OCI-LY7 (cell line): ENCODE data around the gene PPA2. TPM values are rescaled to one million over a fixed set of nuclear protein-coding genes. Genes with fewer than 3 reads are reported as not detected.
"Not testable (repeated sequence)": the region's sequence is repeated elsewhere in the genome, so short reads cannot be mapped to it uniquely, and the experiment has no call there.

ENCODE experiments used
- BruUV-seq: library from RNA; stranded (reverse); fragments of 400-500 nt; replicated peaks from 2 replicates; lab custom pipeline; 2021; lab: Mats Ljungman, UMichigan
- CTCF ChIA-PET: fragments of 300-600 bp; sonication (Branson Sonifier 250); formaldehyde crosslinking; loops from one replicate; lab custom pipeline; 2022; ENCODE audit warnings: antibody characterized with exemption; ENCODE audit not compliant: unreplicated experiment; lab: Charles Lee
- POLR2A ChIA-PET: fragments of 300-600 bp; sonication (Branson Sonifier 250); formaldehyde crosslinking; loops from one replicate; lab custom pipeline; 2022; ENCODE audit warnings: antibody characterized with exemption; lab: Charles Lee
- DNase-seq: peaks from one replicate; pipeline ENCODE4 v3.0.0-alpha.2; 2015; ENCODE audit warnings: low spot score
- H2AFZ ChIP-seq: fragments of 200-600 bp; sonication (generic), shearing (Covaris generic); 2 replicates; pipeline ENCODE4 v1.6.1; 2014; ENCODE audit warnings: mild to moderate bottlenecking, antibody characterized with exemption, low read length, moderate library complexity
- H3K27ac ChIP-seq: fragments of 200-600 bp; sonication (generic); 2 replicates; pipeline ENCODE4 v1.5.1; 2014; ENCODE audit warnings: mixed run types, low read depth, mild to moderate bottlenecking, moderate library complexity, low read length, inconsistent platforms; ENCODE audit not compliant: poor library complexity, severe bottlenecking
- H3K36me3 ChIP-seq: fragments of 200-600 bp; sonication (generic); 2 replicates; pipeline ENCODE4 v1.6.1; 2014; ENCODE audit warnings: mild to moderate bottlenecking, antibody characterized with exemption, low read length, moderate library complexity, mixed read lengths; ENCODE audit not compliant: insufficient read depth
- H3K4me1 ChIP-seq: fragments of 200-600 bp; sonication (generic); 2 replicates; pipeline ENCODE4 v1.5.1; 2014; ENCODE audit warnings: mild to moderate bottlenecking, low read length; ENCODE audit not compliant: insufficient read depth, poor library complexity, severe bottlenecking
- H3K4me2 ChIP-seq: fragments of 200-600 bp; sonication (generic); 2 replicates; pipeline ENCODE4 v1.6.1; 2014; ENCODE audit warnings: mild to moderate bottlenecking, low read length
- H3K4me3 ChIP-seq: fragments of 200-600 bp; sonication (generic); 2 replicates; pipeline ENCODE4 v1.5.1; 2014; ENCODE audit warnings: mild to moderate bottlenecking, low read depth, low read length; ENCODE audit not compliant: poor library complexity, severe bottlenecking
- H3K79me2 ChIP-seq: fragments of 200-600 bp; sonication (generic); 2 replicates; pipeline ENCODE4 v1.6.1; 2016; ENCODE audit warnings: low read depth, mild to moderate bottlenecking, low read length, moderate library complexity, mixed read lengths; ENCODE audit not compliant: insufficient read depth
- H3K9me2 ChIP-seq: fragments of 200-600 bp; sonication (generic); 2 replicates; pipeline ENCODE4 v1.6.1; 2016; ENCODE audit warnings: mild to moderate bottlenecking, low read length, mixed read lengths; ENCODE audit not compliant: insufficient read depth
- H3K9me3 ChIP-seq: fragments of 200-600 bp; sonication (generic); 2 replicates; pipeline ENCODE4 v1.6.1; 2014; ENCODE audit warnings: mild to moderate bottlenecking, mixed run types, low read length, mixed read lengths
- H4K20me1 ChIP-seq: fragments of 200-600 bp; sonication (generic); 2 replicates; pipeline ENCODE4 v1.6.1; 2014; ENCODE audit warnings: mild to moderate bottlenecking, antibody characterized with exemption, low read length, moderate library complexity, mixed read lengths; ENCODE audit not compliant: insufficient read depth
- EZH2phosphoT487 ChIP-seq: fragments of 200-600 bp; sonication (generic); IDR thresholded peaks from 2 replicates; pipeline ENCODE4 v1.6.1; 2018; ENCODE audit warnings: low read depth, borderline replicate concordance, mild to moderate bottlenecking, mixed run types, antibody characterized with exemption, low read length, moderate library complexity, mixed read lengths
- intact Hi-C: fragments of 100-400 bp; cut with micrococcal nuclease; formaldehyde crosslinking; loops from one replicate; pipeline ENCODE4 v1.10.0; 2022; ENCODE audit not compliant: unreplicated experiment
- total RNA-seq, 2 experiments: library from RNA; depleted of rRNA in 1 of 2; stranded (reverse); fragments of >200 nt in 1 of 2; shearing (Covaris generic) in 1 of 2; gene quantifications; 2 replicates each; pipeline ENCODE4 v1.2.3, GENCODE V29; 2014 to 2022
- TF ChIP-seq, protein P1 (sequence below): fragments of 200-600 bp; sonication (generic); conservative IDR thresholded peaks from 2 replicates; pipeline ENCODE4 v1.5.1; 2014; ENCODE audit warnings: mild to moderate bottlenecking, antibody characterized with exemption, low read length, moderate library complexity, mixed read lengths

The PPA2 gene
- total RNA-seq, 2 experiments from 2014 or later = 73.1 to 74.6 TPM

DNA sequence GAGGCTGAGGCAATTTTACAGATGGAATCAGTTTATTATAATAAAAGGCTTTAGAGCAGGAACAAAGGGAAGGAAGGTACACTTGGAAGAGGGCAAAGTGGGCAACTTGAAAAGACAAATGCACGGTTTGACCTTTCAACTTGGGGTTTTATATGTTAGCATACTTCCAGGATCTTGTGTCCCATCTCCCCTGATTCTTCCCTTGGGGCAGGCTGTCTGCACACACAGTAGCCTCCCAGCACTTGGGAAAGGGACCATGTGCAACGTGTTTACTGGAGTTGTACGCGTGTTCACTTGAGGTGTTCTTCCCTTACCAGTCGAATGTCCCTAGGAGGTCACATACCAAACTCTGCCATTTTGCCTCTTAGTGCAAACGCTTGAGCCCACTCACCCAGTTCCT is 7.3 kb downstream of the PPA2 start:
- Histone ChIP-seq H3K4me2 (no peak overlapping the region), H2AFZ (no peak overlapping the region), H3K36me3 (peaks cover 36% of the 10 kb centered on the region), H3K4me3 (no peak overlapping the region), H3K9me2 (no peaks in the 10 kb centered on the region), H3K4me1 (peaks cover 6% of the 10 kb centered on the region), H3K79me2 (peaks cover 32% of the 10 kb centered on the region), H4K20me1 (peaks cover 21% of the 10 kb centered on the region), H3K27ac (no peak overlapping the region), H3K9me3 (0 out of 2 replicates have a peak, but pooled peaks cover 3% of the 10 kb centered on the region)
- ChIA-PET CTCF (no interaction called here), POLR2A (no interaction called here)
- intact Hi-C loops = no loop called here
- BruUV-seq = no TSS peak
- TF ChIP-seq EZH2phosphoT487 = no peak
- TF ChIP-seq, protein P1, sequence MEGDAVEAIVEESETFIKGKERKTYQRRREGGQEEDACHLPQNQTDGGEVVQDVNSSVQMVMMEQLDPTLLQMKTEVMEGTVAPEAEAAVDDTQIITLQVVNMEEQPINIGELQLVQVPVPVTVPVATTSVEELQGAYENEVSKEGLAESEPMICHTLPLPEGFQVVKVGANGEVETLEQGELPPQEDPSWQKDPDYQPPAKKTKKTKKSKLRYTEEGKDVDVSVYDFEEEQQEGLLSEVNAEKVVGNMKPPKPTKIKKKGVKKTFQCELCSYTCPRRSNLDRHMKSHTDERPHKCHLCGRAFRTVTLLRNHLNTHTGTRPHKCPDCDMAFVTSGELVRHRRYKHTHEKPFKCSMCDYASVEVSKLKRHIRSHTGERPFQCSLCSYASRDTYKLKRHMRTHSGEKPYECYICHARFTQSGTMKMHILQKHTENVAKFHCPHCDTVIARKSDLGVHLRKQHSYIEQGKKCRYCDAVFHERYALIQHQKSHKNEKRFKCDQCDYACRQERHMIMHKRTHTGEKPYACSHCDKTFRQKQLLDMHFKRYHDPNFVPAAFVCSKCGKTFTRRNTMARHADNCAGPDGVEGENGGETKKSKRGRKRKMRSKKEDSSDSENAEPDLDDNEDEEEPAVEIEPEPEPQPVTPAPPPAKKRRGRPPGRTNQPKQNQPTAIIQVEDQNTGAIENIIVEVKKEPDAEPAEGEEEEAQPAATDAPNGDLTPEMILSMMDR = no peak
- no peak for DNase-seq

DNA sequence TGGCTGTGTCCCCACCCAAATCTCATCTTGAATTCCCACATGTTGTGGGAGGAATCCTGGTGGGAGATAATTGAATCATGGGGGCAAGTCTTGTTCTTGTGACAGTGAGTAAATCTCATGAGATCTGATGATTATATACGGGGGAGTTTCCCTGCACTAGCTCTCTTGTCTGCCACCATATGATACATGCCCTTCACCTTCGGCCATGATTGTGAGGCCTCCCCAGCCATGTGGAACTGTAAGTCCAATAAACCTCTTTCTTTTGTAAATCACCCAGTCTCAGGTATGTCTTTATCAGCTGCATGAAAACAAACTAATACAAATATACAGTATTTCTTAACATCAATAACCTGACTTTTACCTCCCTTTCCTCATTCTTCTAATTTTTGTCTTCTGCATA is 9.3 kb downstream of the PPA2 start:
- H3K4me1 ChIP-seq, H2AFZ ChIP-seq, CTCF ChIA-PET, H3K9me2 ChIP-seq, H3K9me3 ChIP-seq, POLR2A ChIA-PET, H3K27ac ChIP-seq, H3K4me3 ChIP-seq, BruUV-seq, DNase-seq, H4K20me1 ChIP-seq, H3K4me2 ChIP-seq: not testable (repeated sequence)
- H3K79me2 ChIP-seq = peaks cover 11% of the 10 kb centered on the region
- intact Hi-C loops = loop anchor here (2.0 kb wide), 1 partner anchor 320 kb away; no protein-coding TSS in a partner anchor
- H3K36me3 ChIP-seq = peaks cover 30% of the 10 kb centered on the region

DNA sequence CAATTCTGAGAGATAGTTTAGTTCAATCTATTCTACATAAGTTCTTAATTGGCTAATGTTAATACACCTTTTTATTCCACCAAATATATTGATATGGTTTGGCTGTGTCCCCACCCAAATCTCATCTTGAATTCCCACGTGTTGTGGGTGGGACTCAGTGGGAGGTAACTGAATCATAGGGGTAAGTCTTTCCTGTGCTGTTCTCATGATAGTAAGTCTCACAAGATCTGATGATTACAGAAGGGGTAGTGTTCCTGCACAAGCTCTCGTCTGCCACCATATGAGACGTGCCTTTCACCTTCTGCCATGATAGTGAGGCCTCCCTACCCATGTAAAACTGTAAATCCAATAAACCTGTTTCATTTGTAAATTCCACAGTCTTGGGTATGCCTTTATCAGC is 11.3 kb downstream of the PPA2 start:
- TF ChIP-seq, protein P1 = no peak
- TF ChIP-seq EZH2phosphoT487 = no peak
- Histone ChIP-seq H3K36me3 (peaks cover 20% of the 10 kb centered on the region), H3K4me2 (no peak overlapping the region), H3K27ac (no peak overlapping the region), H3K9me3 (0 out of 2 replicates have a peak, but pooled peaks cover 3% of the 10 kb centered on the region), H3K79me2 (no peaks in the 10 kb centered on the region), H4K20me1 (no peaks in the 10 kb centered on the region), H3K4me1 (no peaks in the 10 kb centered on the region), H3K9me2 (no peaks in the 10 kb centered on the region), H3K4me3 (no peak overlapping the region), H2AFZ (no peak overlapping the region)
- POLR2A ChIA-PET = no interaction called here
- no peak for DNase-seq
- intact Hi-C loops = no loop called here
- CTCF ChIA-PET = no interaction called here
- no TSS peak for BruUV-seq
